Fibroblast of pulmonary artery (primary cell): Measurements from ENCODE around the gene MLF2.

Experiments
- DNase-seq: peaks from one replicate; pipeline ENCODE4 v3.0.0-alpha.2; 2010; ENCODE audit warnings: low read depth
- H3K4me3 ChIP-seq: replicated peaks from 2 replicates; pipeline ENCODE4 v1.5.1; 2011; ENCODE audit warnings: low read depth, mild to moderate bottlenecking, control low read depth, low read length, moderate library complexity
- TF ChIP-seq, protein P1 (sequence below): IDR thresholded peaks from 2 replicates; pipeline ENCODE4 v1.5.1; 2011; ENCODE audit warnings: mild to moderate bottlenecking, control low read depth, low read length, inconsistent platforms; ENCODE audit errors: missing control alignments

The MLF2 gene

DNA sequence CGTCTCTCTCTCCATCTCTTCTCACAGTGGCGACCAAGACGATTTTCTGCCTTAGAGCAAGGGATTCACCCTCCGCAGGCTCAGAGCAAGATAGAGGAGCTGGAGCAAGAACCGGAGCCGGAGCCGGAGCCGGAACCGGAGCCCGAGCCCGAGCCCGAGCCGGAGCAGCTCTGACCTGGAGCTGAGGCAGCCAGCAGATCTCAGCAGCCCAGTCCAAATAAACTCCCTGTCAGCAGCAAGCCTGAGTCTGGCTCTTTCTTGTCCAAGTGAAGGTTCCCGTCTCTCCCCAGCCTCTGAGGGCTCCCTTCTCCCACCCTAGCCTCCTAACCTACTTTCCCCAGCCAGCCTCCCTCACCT lies 25.3 kb upstream of the MLF2 start:
- TF ChIP-seq, protein P1, sequence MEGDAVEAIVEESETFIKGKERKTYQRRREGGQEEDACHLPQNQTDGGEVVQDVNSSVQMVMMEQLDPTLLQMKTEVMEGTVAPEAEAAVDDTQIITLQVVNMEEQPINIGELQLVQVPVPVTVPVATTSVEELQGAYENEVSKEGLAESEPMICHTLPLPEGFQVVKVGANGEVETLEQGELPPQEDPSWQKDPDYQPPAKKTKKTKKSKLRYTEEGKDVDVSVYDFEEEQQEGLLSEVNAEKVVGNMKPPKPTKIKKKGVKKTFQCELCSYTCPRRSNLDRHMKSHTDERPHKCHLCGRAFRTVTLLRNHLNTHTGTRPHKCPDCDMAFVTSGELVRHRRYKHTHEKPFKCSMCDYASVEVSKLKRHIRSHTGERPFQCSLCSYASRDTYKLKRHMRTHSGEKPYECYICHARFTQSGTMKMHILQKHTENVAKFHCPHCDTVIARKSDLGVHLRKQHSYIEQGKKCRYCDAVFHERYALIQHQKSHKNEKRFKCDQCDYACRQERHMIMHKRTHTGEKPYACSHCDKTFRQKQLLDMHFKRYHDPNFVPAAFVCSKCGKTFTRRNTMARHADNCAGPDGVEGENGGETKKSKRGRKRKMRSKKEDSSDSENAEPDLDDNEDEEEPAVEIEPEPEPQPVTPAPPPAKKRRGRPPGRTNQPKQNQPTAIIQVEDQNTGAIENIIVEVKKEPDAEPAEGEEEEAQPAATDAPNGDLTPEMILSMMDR, result no peak
- DNase-seq, result no peak
- H3K4me3 ChIP-seq, result peak overlapping the region; percentile 45

DNA sequence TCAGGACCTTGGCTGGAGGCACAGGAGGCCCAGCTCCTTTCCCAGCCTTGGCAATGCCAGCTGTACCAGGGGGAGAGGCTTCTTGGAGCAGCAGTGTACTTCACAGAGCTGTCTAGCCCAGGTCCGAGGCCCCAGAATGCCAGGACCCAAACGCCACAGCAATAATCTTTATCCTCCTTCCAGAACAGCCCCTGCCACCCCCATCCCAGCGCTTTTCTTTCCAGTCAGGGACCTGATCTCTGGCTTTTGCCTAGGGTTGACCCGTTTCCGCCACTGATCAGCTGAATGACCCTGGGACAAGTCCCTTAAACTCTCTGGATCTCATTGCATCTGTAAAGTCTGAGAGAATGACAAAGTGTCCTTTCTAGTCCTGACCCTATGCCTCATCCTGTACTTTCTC lies 24.4 kb upstream of the MLF2 start:
- no peak overlapping the region for H3K4me3 ChIP-seq
- no peak for DNase-seq

DNA sequence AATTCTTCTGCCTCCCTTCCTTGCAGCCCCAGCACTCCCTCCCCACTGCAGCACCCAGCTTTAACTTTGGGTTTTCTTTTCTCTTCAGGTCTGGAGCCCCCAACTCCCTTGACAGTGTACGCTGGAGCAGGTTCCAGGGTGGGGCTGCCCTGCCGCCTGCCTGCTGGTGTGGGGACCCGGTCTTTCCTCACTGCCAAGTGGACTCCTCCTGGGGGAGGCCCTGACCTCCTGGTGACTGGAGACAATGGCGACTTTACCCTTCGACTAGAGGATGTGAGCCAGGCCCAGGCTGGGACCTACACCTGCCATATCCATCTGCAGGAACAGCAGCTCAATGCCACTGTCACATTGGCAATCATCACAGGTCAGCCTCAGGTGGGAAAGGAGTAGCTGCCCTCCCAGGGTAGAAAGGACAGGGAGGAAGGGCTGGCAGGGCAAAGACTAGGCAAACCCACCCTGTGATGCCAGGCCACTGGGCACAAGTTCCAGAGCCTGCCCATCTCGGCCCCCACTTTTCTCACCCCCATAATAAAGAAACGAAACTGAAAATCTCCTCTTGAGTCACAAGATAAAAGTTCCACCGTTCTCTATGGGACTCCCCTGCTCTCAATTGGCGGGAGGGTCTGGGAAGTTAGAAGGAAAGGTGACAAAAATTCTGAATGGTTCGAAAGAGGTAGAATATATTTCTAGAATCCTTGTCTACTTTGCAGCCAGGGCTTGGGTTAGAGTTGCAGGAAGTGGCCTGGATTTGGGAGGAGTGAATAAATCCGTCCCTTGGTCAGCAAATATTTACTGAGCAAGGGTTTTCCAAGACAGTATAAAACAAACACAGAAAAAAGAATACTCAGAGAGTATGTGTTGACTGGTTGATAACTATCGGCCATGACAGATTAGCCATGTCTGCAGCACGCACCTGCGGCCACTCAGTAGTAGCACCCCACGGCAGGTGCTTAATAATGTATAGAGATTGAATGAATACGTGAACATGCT lies 22.5 kb upstream of the MLF2 start:
- H3K4me3 ChIP-seq, result no peak overlapping the region
- TF ChIP-seq, protein P1, result no peak
- no peak for DNase-seq

More for the DNA sequence above, 24.4 kb upstream of the MLF2 start:
- TF ChIP-seq, protein P1, result no peak

DNA sequence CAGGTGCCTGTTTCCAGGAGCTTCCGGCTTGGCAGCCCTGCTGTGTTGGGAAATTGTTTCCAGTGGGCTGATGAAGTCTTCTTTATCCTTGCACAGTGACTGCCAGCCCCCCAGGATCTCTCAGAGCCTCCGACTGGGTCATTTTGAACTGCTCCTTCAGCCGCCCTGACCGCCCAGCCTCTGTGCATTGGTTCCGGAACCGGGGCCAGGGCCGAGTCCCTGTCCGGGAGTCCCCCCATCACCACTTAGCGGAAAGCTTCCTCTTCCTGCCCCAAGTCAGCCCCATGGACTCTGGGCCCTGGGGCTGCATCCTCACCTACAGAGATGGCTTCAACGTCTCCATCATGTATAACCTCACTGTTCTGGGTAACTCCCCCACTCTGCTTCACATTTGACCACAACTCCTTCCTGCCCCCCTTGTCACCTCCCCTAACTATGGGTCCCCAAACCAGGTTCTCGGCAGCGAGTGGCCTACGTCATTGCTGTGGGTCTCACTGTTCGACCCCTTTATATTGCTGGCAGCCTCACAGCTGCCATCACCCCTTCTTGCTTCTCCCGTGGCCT lies 21.6 kb upstream of the MLF2 start:
- no peak for DNase-seq
- H3K4me3 ChIP-seq, result no peak overlapping the region
- TF ChIP-seq, protein P1, result no peak

DNA sequence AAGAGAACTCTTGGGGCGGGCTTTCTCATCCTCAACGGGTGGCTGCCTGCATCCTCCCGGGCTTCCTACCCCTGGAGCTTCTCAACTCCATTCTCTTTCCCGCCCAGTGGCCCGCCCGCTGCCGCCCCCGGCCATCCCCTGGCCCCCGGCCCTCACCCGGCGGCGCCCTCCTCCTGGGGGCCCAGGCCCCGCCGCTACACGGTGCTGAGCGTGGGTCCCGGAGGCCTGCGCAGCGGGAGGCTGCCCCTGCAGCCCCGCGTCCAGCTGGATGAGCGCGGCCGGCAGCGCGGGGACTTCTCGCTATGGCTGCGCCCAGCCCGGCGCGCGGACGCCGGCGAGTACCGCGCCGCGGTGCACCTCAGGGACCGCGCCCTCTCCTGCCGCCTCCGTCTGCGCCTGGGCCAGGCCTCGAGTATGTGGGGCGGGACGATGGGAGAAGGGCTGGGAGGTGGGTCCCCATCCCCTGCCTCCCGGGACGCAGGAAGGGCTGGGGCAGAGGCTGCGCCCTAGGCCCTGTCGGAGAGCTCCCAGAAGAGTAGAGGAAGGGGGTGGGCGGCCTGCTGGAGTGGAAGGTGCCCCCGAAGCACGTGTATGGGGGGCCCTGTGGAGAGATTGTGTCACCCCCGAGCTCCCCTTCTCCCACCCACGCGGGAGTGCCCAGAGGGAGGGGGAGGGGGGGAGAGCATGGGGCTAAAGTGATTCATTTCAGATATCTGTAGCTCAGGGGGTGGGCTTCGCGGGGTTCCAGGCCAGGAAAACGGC lies 20.8 kb upstream of the MLF2 start:
- TF ChIP-seq, protein P1, result no peak
- no peak for DNase-seq
- no peak overlapping the region for H3K4me3 ChIP-seq

DNA sequence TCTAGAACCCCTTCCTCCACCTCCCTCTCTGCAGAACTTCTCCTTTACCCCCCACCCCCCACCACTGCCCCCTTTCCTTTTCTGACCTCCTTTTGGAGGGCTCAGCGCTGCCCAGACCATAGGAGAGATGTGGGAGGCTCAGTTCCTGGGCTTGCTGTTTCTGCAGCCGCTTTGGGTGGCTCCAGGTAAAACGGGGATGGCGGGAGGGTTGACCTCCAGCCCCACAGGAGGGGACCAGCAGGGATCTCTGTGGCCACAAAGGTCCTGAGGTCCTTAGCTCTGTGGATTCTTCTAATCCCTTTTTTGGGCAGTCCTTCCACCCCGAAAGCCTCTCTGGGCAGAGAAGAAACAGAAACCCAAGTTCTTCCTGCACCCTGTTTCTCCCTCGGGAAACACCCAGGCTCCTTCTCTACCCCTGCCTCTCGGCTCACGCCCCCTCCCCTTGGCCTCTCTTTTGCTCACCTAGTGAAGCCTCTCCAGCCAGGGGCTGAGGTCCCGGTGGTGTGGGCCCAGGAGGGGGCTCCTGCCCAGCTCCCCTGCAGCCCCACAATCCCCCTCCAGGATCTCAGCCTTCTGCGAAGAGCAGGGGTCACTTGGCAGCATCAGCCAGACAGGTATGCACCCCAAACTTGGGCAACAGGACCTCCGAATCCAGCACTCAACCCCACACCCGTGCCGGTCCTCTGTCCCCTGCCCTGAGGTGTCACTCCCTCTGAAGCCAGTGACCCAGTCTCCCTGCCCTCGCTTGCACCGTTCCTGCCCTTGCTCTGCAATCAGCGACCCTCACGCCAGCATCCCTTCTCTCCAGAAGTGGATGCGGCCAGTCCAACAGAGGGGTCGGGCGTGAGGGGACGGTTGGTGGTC lies 20.0 kb upstream of the MLF2 start:
- TF ChIP-seq, protein P1, result no peak
- no peak for DNase-seq
- H3K4me3 ChIP-seq, result no peak overlapping the region
